Cardiac muscle cell (in vitro differentiated cells and primary cell): ENCODE data around the gene ERBB4. TPM values are rescaled to one million over a fixed set of nuclear protein-coding genes. Genes with fewer than 3 reads are reported as not detected.

Experiments used
- DNase-seq, 2 donors: peaks; one replicate each; pipeline versions ENCODE4 v3.0.0 to v3.0.0-alpha.2; 2010 to 2017; ENCODE audit warnings: low read depth in 1 of 2, low spot score in 1 of 2
- H3K27ac ChIP-seq: fragments of 200-600 bp; sonication (generic); 2 replicates; pipeline ENCODE4 v1.5.1; 2016
- H3K27me3 ChIP-seq: fragments of 200-600 bp; sonication (generic); 2 replicates; pipeline ENCODE4 v1.6.0; 2016; ENCODE audit warnings: control low read depth
- H3K36me3 ChIP-seq: fragments of 200-600 bp; sonication (generic); 2 replicates; pipeline ENCODE4 v1.5.1; 2016; ENCODE audit warnings: control low read depth
- H3K4me1 ChIP-seq: fragments of 200-600 bp; sonication (generic); 2 replicates; pipeline ENCODE4 v1.8.1; 2017; ENCODE audit warnings: low read depth, mild to moderate bottlenecking, mixed run types
- H3K4me3 ChIP-seq: fragments of 200-600 bp; sonication (generic); 2 replicates; pipeline ENCODE4 v1.5.1; 2016; ENCODE audit warnings: mild to moderate bottlenecking
- H3K9me3 ChIP-seq: fragments of 200-600 bp; sonication (generic); 2 replicates; pipeline ENCODE4 v1.5.1; 2017; ENCODE audit warnings: low read depth, mild to moderate bottlenecking, control low read depth
- polyA plus RNA-seq: library from polyadenylated mRNA; unstranded; fragments of >200 nt; fragmentation: Nextera tagmentation; extraction: Ambion mirVana; gene quantifications from 2 replicates; pipeline ENCODE4 v1.2.1, GENCODE V29; 2016
- total RNA-seq: library from RNA; depleted of rRNA; stranded (reverse); fragments of >200 nt; gene quantifications from 2 replicates; pipeline ENCODE4 v1.2.3, GENCODE V29; 2016
- TF ChIP-seq, protein P1 (sequence below): IDR thresholded peaks from 2 replicates; pipeline ENCODE4 v1.5.1; 2012; ENCODE audit warnings: low read depth, mild to moderate bottlenecking, low read length

The ERBB4 gene
- total and polyA plus RNA-seq, 2 experiments from 2014 or later, result 38.1 to 42.1 TPM

DNA sequence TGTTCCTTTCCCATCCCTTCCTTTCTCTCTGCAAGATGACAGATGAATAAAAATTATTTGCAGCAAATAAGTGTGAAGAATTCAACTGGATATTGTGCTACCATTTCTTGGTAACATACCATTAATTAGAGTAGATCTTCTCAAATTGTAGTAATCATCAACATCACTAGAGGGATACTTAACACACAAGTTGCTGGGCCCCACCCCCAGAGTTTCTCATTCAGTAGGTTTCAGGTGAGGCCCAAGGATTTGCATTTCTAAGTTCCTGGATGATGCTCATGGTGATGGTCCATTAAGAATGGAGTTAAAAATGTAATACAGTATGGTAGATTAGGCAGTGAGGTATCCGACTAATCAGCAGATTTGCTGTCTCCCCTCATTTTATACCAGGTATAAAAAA lies 594.0 kb downstream of the ERBB4 start:
- H3K9me3 ChIP-seq, result no peaks in the 10 kb centered on the region
- H3K4me3 ChIP-seq, result no peak overlapping the region
- H3K4me1 ChIP-seq, result peaks cover 5% of the 10 kb centered on the region
- H3K27me3 ChIP-seq, result no peaks in the 10 kb centered on the region
- TF ChIP-seq, protein P1, sequence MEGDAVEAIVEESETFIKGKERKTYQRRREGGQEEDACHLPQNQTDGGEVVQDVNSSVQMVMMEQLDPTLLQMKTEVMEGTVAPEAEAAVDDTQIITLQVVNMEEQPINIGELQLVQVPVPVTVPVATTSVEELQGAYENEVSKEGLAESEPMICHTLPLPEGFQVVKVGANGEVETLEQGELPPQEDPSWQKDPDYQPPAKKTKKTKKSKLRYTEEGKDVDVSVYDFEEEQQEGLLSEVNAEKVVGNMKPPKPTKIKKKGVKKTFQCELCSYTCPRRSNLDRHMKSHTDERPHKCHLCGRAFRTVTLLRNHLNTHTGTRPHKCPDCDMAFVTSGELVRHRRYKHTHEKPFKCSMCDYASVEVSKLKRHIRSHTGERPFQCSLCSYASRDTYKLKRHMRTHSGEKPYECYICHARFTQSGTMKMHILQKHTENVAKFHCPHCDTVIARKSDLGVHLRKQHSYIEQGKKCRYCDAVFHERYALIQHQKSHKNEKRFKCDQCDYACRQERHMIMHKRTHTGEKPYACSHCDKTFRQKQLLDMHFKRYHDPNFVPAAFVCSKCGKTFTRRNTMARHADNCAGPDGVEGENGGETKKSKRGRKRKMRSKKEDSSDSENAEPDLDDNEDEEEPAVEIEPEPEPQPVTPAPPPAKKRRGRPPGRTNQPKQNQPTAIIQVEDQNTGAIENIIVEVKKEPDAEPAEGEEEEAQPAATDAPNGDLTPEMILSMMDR, result no peak
- DNase-seq, result no peak
- no peaks in the 10 kb centered on the region for H3K36me3 ChIP-seq
- no peak overlapping the region for H3K27ac ChIP-seq

DNA sequence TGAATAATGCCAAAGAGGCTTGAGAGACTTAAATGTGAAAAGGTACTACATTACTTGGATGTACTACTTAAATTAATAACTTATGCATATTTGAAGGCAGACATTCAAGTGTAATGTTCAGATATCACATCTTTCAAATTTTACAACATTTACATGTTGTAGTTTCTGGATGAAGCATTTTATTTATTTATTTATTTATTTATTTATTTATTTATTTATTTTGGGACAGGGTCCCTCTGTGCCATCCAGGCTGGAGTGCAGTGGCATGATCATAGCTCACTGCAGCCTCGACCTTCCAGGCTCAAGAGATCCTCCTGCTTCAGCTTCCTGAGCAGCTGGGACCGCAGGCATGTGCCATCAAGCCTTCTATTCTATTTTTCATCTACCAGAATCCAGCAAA lies 596.4 kb downstream of the ERBB4 start:
- no peak overlapping the region for H3K4me3 ChIP-seq
- TF ChIP-seq, protein P1, result no peak
- no peak for DNase-seq

DNA sequence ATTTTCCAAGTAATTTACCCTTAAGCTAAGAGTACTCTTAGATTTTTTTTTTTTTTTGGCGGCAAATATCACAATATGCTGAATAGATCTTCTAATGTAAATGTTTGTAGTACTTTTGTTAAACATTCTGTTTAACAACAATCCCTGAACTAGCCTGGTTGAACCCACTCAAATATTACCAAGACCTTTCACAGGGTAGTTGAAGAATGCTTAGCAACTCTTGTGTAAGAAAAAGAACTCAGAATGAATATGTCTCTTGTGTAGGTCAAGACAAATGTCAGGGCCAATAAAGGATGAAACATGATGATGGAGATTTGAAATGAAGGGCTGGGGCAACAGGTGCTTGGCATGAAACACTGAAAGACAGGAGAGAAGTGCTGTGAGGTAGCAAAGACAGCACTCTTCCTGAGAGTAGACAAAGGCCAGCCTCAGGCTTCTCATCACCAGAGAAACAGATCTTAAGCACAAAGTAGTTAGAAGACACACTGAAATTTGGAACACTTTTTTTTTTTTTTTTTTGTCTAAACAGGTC lies 597.3 kb downstream of the ERBB4 start:
- H3K27me3 ChIP-seq, result no peaks in the 10 kb centered on the region
- no peak for DNase-seq
- TF ChIP-seq, protein P1, result no peak
- H3K4me1 ChIP-seq, result peaks cover 5% of the 10 kb centered on the region
- H3K4me3 ChIP-seq, result no peak overlapping the region
- H3K36me3 ChIP-seq, result no peaks in the 10 kb centered on the region
- H3K27ac ChIP-seq, result no peak overlapping the region
- H3K9me3 ChIP-seq, result no peaks in the 10 kb centered on the region

More for the DNA sequence above, 596.4 kb downstream of the ERBB4 start:
- H3K36me3 ChIP-seq, result no peaks in the 10 kb centered on the region
- no peaks in the 10 kb centered on the region for H3K27me3 ChIP-seq
- no peak overlapping the region for H3K27ac ChIP-seq
- H3K9me3 ChIP-seq, result no peaks in the 10 kb centered on the region
- H3K4me1 ChIP-seq, result peaks cover 5% of the 10 kb centered on the region

DNA sequence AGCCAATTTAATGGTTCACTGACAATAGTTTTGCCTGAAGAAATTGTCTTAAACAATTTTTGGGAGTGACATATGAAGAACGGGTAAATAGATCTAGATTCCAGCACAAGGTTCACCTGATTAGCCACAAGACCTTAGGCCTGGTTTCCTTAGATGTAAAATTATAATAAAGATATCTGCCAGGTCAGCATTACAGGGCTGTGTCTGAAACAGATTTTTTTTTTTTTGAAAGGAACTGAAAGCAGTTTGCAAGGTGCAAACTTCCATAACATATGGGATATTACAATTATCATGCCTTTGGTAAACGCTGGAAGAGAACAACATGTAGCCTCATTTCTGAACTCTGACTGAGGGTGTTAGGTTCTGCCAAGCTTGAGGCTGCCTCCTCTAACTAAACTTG lies 599.4 kb downstream of the ERBB4 start:
- H3K27me3 ChIP-seq, result no peaks in the 10 kb centered on the region

DNA sequence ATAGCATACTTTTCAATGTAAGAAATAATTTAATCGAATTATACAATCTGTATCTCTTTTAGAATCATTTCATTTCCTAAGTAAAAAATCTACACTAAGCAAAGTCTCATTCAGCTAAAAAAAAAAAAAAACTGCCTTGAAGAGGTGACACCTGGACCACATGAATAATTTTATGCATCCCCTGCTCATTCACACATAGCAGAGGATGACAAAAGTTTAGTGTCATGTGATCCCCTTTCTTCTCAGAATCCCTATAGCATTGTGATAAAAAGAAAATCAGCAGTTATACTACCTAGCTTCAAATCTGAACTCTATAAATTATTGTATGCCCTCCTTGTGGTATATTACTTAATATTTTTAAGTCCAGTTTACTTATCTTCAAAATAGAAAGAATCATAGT lies 603.8 kb downstream of the ERBB4 start:
- Histone ChIP-seq H3K9me3 (no peaks in the 10 kb centered on the region), H3K36me3 (no peaks in the 10 kb centered on the region), H3K4me1 (peaks cover 13% of the 10 kb centered on the region), H3K4me3 (no peak overlapping the region), H3K27me3 (no peaks in the 10 kb centered on the region), H3K27ac (no peak overlapping the region)
- TF ChIP-seq, protein P1, result no peak
- DNase-seq, result no peak

More for the DNA sequence above, 599.4 kb downstream of the ERBB4 start:
- no peak overlapping the region for H3K27ac ChIP-seq
- peaks cover 5% of the 10 kb centered on the region for H3K4me1 ChIP-seq
- H3K36me3 ChIP-seq, result no peaks in the 10 kb centered on the region
- TF ChIP-seq, protein P1, result no peak
- H3K9me3 ChIP-seq, result no peaks in the 10 kb centered on the region
- no peak for DNase-seq
- no peak overlapping the region for H3K4me3 ChIP-seq
